GM23338 (cell line): ENCODE data around the gene OR10P1. TPM values are rescaled to one million over a fixed set of nuclear protein-coding genes. Genes with fewer than 3 reads are reported as not detected.

Source experiments
- ATAC-seq: fragments of 200-7000 bp; cut with Tn5 transposase; 3 replicates; pipeline ENCODE4 v1.9.1; 2020
- DNase-seq: peaks from one replicate; pipeline ENCODE4 v3.0.0-alpha.2; 2015; ENCODE audit warnings: low spot score
- H2AFZ ChIP-seq: fragments of 200-600 bp; sonication (generic); 2 replicates; pipeline ENCODE4 v1.8.0; 2016; ENCODE audit warnings: antibody characterized with exemption, mild to moderate bottlenecking, moderate library complexity
- H3F3A ChIP-seq: fragments of 200-600 bp; sonication (generic); replicated peaks from 2 replicates; pipeline ENCODE4 v1.8.0; 2017; ENCODE audit warnings: antibody characterized with exemption, mixed run types, low read depth
- H3K27ac ChIP-seq: fragments of 200-600 bp; sonication (generic); 2 replicates; pipeline ENCODE4 v1.6.1; 2016; ENCODE audit warnings: low read depth
- H3K27me3 ChIP-seq: fragments of 200-600 bp; sonication (generic); 2 replicates; pipeline ENCODE4 v1.8.0; 2016; ENCODE audit warnings: mild to moderate bottlenecking, mixed run types, moderate library complexity; ENCODE audit not compliant: insufficient read depth
- H3K36me3 ChIP-seq: fragments of 200-600 bp; sonication (generic); 2 replicates; pipeline ENCODE4 v1.8.0; 2016; ENCODE audit warnings: mild to moderate bottlenecking; ENCODE audit not compliant: insufficient read depth
- H3K4me1 ChIP-seq: fragments of 200-600 bp; sonication (generic); 2 replicates; pipeline ENCODE4 v1.8.0; 2016; ENCODE audit warnings: mild to moderate bottlenecking, moderate library complexity; ENCODE audit not compliant: insufficient read depth
- H3K4me2 ChIP-seq: fragments of 200-600 bp; sonication (generic); 2 replicates; pipeline ENCODE4 v1.7.1; 2017; ENCODE audit warnings: mixed run types
- H3K4me3 ChIP-seq: fragments of 200-600 bp; sonication (generic); 2 replicates; pipeline ENCODE4 v1.6.1; 2016; ENCODE audit warnings: mixed run types
- H3K79me2 ChIP-seq: fragments of 200-600 bp; sonication (generic); replicated peaks from 2 replicates; pipeline ENCODE4 v1.8.0; 2017; ENCODE audit warnings: mild to moderate bottlenecking; ENCODE audit not compliant: insufficient read depth
- H3K9me2 ChIP-seq: fragments of 200-600 bp; sonication (generic); 2 replicates; pipeline ENCODE4 v1.8.0; 2017; ENCODE audit not compliant: insufficient read depth
- H4K20me1 ChIP-seq: fragments of 200-600 bp; sonication (generic); replicated peaks from 2 replicates; pipeline ENCODE4 v1.8.0; 2017; ENCODE audit warnings: mild to moderate bottlenecking; ENCODE audit not compliant: insufficient read depth
- H3K27ac Mint-ChIP-seq: 2 replicates; pipeline ENCODE4 v1.8.0; 2020; ENCODE audit warnings: inconsistent platforms, mild to moderate bottlenecking, moderate library complexity, mixed read lengths
- H3K27me3 Mint-ChIP-seq: 3 replicates; pipeline ENCODE4 v1.8.0; 2022; ENCODE audit warnings: low read depth, mild to moderate bottlenecking, moderate library complexity, mixed read lengths, inconsistent platforms; ENCODE audit not compliant: insufficient read depth, poor library complexity
- H3K36me3 Mint-ChIP-seq: 3 replicates; pipeline ENCODE4 v1.8.0; 2021; ENCODE audit warnings: low read depth, mild to moderate bottlenecking, inconsistent platforms, moderate library complexity, mixed read lengths
- H3K4me1 Mint-ChIP-seq: 3 replicates; pipeline ENCODE4 v1.8.0; 2020; ENCODE audit warnings: mild to moderate bottlenecking, inconsistent platforms, mixed read lengths
- H3K4me3 Mint-ChIP-seq: 3 replicates; pipeline ENCODE4 v1.8.0; 2021; ENCODE audit warnings: moderate library complexity, mild to moderate bottlenecking, inconsistent platforms, mixed read lengths
- H3K9me3 Mint-ChIP-seq: 3 replicates; pipeline ENCODE4 v1.8.0; 2020; ENCODE audit warnings: moderate library complexity, mild to moderate bottlenecking, inconsistent platforms, mixed read lengths
- CREB1 ChIP-seq: fragments of 250-450 bp; sonication (Bioruptor Pico); IDR thresholded peaks from 2 replicates; pipeline ENCODE4 v1.5.0; 2020; ENCODE audit warnings: low read depth, mild to moderate bottlenecking, moderate library complexity
- CTCF ChIP-seq, 2 experiments: fragments of 200-600 bp in 1 of 2; sonication (generic) in 1 of 2; conservative IDR thresholded peaks; 2 replicates each; pipeline versions ENCODE4 v1.5.1 to v1.6.1; 2016 to 2017; ENCODE audit warnings: antibody characterized with exemption in 2 of 2, low read depth in 2 of 2, mild to moderate bottlenecking in 2 of 2, moderate library complexity in 1 of 2
- EZH2 ChIP-seq: fragments of 200-600 bp; sonication (generic); IDR thresholded peaks from one replicate; pipeline ENCODE4 v1.8.0; 2017; ENCODE audit warnings: antibody characterized with exemption, mild to moderate bottlenecking, low read depth; ENCODE audit not compliant: unreplicated experiment
- EZH2phosphoT487 ChIP-seq: fragments of 200-600 bp; sonication (generic); IDR thresholded peaks from one replicate; pipeline ENCODE4 v1.8.1; 2018; ENCODE audit warnings: antibody characterized with exemption; ENCODE audit not compliant: unreplicated experiment
- JUNB ChIP-seq: IDR thresholded peaks from one replicate; pipeline ENCODE4 v1.6.1; 2016; ENCODE audit warnings: antibody characterized with exemption; ENCODE audit not compliant: unreplicated experiment
- NANOG ChIP-seq: IDR thresholded peaks from 2 replicates; pipeline ENCODE4 v1.6.1; 2016; ENCODE audit warnings: antibody characterized with exemption, borderline replicate concordance
- POLR2AphosphoS5 ChIP-seq: IDR thresholded peaks from 2 replicates; pipeline ENCODE4 v1.6.1; 2016; ENCODE audit warnings: antibody characterized with exemption, low read depth
- STAT1 ChIP-seq: IDR thresholded peaks from one replicate; pipeline ENCODE4 v1.6.1; 2016; ENCODE audit warnings: antibody characterized with exemption; ENCODE audit not compliant: unreplicated experiment
- ZNF114 ChIP-seq: fragments of 250-450 bp; sonication (Bioruptor Pico); IDR thresholded peaks from 2 replicates; pipeline ENCODE4 v1.5.0; 2020; ENCODE audit warnings: mild to moderate bottlenecking, moderate library complexity
- ZNF331 ChIP-seq: fragments of 250-450 bp; sonication (Bioruptor Pico); IDR thresholded peaks from 2 replicates; pipeline ENCODE4 v1.5.0; 2020; ENCODE audit warnings: low read depth, mild to moderate bottlenecking, moderate library complexity
- polyA plus RNA-seq: library from polyadenylated mRNA; unstranded; fragments of >200 nt; fragmentation: Nextera tagmentation; extraction: Ambion mirVana; gene quantifications from 2 replicates; pipeline ENCODE4 v1.2.1, GENCODE V29; 2016
- total RNA-seq: library from RNA; depleted of rRNA; stranded (reverse); fragments of >200 nt; shearing (Covaris generic); gene quantifications from 2 replicates; pipeline ENCODE4 v1.2.3, GENCODE V29; 2014
- TF ChIP-seq, protein P1 (sequence below): IDR thresholded peaks from one replicate; pipeline ENCODE4 v1.6.1; 2018; ENCODE audit warnings: antibody characterized with exemption; ENCODE audit not compliant: unreplicated experiment
- TF ChIP-seq, protein P2 (sequence below): IDR thresholded peaks from 2 replicates; pipeline ENCODE4 v1.6.1; 2016; ENCODE audit warnings: antibody characterized with exemption
- TF ChIP-seq, protein P3 (sequence below): fragments of 250-450 bp; sonication (Bioruptor Pico); IDR thresholded peaks from 2 replicates; pipeline ENCODE4 v1.5.0; 2020; ENCODE audit warnings: mild to moderate bottlenecking, moderate library complexity

OR10P1 gene
- total and polyA plus RNA-seq, 2 experiments from 2014 or later, result not detected

- DNase-seq, result no peak
- Histone ChIP-seq H3K4me1 (no peaks in the 10 kb centered on the region), H3K4me3 (no peak overlapping the region), H3K36me3 (no peaks in the 10 kb centered on the region), H2AFZ (no peak overlapping the region), H3K4me2 (no peak overlapping the region), H3F3A (no peaks in the 10 kb centered on the region), H3K79me2 (no peaks in the 10 kb centered on the region), H3K27me3 (no peaks in the 10 kb centered on the region), H3K27ac (no peak overlapping the region), H3K9me2 (no peaks in the 10 kb centered on the region), H4K20me1 (no peaks in the 10 kb centered on the region)
- Mint-ChIP-seq H3K4me3 (no peak overlapping the region), H3K4me1 (no peaks in the 10 kb centered on the region), H3K9me3 (no peaks in the 10 kb centered on the region), H3K27me3 (no peaks in the 10 kb centered on the region), H3K27ac (no peak overlapping the region), H3K36me3 (no peaks in the 10 kb centered on the region)
- no peak for ATAC-seq
- TF ChIP-seq CREB1 (CRISPR knock-in tag) (no peak), ZNF331 (CRISPR knock-in tag) (no peak), STAT1 (no peak), JUNB (no peak), POLR2AphosphoS5 (no peak), NANOG (no peak), EZH2phosphoT487 (no peak), CTCF (conservative IDR thresholded peaks at IDR 0.05; ENCODE audit: low read depth in 2 of 2) (no peak), EZH2 (no peak), ZNF114 (CRISPR knock-in tag) (no peak)
- TF ChIP-seq, protein P1, sequence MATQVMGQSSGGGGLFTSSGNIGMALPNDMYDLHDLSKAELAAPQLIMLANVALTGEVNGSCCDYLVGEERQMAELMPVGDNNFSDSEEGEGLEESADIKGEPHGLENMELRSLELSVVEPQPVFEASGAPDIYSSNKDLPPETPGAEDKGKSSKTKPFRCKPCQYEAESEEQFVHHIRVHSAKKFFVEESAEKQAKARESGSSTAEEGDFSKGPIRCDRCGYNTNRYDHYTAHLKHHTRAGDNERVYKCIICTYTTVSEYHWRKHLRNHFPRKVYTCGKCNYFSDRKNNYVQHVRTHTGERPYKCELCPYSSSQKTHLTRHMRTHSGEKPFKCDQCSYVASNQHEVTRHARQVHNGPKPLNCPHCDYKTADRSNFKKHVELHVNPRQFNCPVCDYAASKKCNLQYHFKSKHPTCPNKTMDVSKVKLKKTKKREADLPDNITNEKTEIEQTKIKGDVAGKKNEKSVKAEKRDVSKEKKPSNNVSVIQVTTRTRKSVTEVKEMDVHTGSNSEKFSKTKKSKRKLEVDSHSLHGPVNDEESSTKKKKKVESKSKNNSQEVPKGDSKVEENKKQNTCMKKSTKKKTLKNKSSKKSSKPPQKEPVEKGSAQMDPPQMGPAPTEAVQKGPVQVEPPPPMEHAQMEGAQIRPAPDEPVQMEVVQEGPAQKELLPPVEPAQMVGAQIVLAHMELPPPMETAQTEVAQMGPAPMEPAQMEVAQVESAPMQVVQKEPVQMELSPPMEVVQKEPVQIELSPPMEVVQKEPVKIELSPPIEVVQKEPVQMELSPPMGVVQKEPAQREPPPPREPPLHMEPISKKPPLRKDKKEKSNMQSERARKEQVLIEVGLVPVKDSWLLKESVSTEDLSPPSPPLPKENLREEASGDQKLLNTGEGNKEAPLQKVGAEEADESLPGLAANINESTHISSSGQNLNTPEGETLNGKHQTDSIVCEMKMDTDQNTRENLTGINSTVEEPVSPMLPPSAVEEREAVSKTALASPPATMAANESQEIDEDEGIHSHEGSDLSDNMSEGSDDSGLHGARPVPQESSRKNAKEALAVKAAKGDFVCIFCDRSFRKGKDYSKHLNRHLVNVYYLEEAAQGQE, result no peak
- TF ChIP-seq, protein P2, sequence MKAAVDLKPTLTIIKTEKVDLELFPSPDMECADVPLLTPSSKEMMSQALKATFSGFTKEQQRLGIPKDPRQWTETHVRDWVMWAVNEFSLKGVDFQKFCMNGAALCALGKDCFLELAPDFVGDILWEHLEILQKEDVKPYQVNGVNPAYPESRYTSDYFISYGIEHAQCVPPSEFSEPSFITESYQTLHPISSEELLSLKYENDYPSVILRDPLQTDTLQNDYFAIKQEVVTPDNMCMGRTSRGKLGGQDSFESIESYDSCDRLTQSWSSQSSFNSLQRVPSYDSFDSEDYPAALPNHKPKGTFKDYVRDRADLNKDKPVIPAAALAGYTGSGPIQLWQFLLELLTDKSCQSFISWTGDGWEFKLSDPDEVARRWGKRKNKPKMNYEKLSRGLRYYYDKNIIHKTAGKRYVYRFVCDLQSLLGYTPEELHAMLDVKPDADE, result no peak
- TF ChIP-seq, protein P3, sequence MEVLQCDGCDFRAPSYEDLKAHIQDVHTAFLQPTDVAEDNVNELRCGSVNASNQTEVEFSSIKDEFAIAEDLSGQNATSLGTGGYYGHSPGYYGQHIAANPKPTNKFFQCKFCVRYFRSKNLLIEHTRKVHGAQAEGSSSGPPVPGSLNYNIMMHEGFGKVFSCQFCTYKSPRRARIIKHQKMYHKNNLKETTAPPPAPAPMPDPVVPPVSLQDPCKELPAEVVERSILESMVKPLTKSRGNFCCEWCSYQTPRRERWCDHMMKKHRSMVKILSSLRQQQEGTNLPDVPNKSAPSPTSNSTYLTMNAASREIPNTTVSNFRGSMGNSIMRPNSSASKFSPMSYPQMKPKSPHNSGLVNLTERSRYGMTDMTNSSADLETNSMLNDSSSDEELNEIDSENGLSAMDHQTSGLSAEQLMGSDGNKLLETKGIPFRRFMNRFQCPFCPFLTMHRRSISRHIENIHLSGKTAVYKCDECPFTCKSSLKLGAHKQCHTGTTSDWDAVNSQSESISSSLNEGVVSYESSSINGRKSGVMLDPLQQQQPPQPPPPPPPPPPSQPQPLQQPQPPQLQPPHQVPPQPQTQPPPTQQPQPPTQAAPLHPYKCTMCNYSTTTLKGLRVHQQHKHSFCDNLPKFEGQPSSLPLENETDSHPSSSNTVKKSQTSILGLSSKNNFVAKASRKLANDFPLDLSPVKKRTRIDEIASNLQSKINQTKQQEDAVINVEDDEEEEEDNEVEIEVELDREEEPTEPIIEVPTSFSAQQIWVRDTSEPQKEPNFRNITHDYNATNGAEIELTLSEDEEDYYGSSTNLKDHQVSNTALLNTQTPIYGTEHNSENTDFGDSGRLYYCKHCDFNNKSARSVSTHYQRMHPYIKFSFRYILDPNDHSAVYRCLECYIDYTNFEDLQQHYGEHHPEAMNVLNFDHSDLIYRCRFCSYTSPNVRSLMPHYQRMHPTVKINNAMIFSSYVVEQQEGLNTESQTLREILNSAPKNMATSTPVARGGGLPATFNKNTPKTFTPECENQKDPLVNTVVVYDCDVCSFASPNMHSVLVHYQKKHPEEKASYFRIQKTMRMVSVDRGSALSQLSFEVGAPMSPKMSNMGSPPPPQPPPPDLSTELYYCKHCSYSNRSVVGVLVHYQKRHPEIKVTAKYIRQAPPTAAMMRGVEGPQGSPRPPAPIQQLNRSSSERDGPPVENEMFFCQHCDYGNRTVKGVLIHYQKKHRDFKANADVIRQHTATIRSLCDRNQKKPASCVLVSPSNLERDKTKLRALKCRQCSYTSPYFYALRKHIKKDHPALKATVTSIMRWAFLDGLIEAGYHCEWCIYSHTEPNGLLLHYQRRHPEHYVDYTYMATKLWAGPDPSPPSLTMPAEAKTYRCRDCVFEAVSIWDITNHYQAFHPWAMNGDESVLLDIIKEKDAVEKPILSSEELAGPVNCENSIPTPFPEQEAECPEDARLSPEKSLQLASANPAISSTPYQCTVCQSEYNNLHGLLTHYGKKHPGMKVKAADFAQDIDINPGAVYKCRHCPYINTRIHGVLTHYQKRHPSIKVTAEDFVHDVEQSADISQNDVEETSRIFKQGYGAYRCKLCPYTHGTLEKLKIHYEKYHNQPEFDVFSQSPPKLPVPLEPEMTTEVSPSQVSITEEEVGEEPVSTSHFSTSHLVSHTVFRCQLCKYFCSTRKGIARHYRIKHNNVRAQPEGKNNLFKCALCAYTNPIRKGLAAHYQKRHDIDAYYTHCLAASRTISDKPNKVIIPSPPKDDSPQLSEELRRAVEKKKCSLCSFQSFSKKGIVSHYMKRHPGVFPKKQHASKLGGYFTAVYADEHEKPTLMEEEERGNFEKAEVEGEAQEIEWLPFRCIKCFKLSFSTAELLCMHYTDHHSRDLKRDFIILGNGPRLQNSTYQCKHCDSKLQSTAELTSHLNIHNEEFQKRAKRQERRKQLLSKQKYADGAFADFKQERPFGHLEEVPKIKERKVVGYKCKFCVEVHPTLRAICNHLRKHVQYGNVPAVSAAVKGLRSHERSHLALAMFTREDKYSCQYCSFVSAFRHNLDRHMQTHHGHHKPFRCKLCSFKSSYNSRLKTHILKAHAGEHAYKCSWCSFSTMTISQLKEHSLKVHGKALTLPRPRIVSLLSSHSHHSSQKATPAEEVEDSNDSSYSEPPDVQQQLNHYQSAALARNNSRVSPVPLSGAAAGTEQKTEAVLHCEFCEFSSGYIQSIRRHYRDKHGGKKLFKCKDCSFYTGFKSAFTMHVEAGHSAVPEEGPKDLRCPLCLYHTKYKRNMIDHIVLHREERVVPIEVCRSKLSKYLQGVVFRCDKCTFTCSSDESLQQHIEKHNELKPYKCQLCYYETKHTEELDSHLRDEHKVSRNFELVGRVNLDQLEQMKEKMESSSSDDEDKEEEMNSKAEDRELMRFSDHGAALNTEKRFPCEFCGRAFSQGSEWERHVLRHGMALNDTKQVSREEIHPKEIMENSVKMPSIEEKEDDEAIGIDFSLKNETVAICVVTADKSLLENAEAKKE (CRISPR knock-in tag), result no peak
These were observed 506 bp upstream of the OR10P1 start for GRCh38 chr12:55636116-55636655.
